ENCODE data around the gene COG6.

The COG6 gene

GRCh38 chr13:39623466-39623865 is 32.0 kb upstream of the COG6 start:
- H3K4me3 ChIP-seq (ENCODE audit: low read depth, low read length) = no peak overlapping the region
- no peak for TF ChIP-seq CTCF (IDR thresholded peaks at IDR 0.05; ENCODE audit: low read depth, low read length, missing control alignments)
- no peak for DNase-seq (ENCODE audit: low read depth)

- TF ChIP-seq CTCF (IDR thresholded peaks at IDR 0.05; ENCODE audit: low read depth, low read length, missing control alignments) = no peak
- DNase-seq (ENCODE audit: low read depth) = no peak
Measured at GRCh38 chr13:39631307-39631706, 24.2 kb upstream of the COG6 start.

GRCh38 chr13:39632994-39633393 is 22.5 kb upstream of the COG6 start:
- no peak for TF ChIP-seq CTCF (IDR thresholded peaks at IDR 0.05; ENCODE audit: low read depth, low read length, missing control alignments)
- DNase-seq (ENCODE audit: low read depth) = no peak
- H3K4me3 ChIP-seq (ENCODE audit: low read depth, low read length) = no peak overlapping the region

More at GRCh38 chr13:39631307-39631706, 24.2 kb upstream of the COG6 start:
- no peak overlapping the region for H3K4me3 ChIP-seq (ENCODE audit: low read depth, low read length)

GRCh38 chr13:39635564-39635963 is 19.9 kb upstream of the COG6 start:
- H3K4me3 ChIP-seq (ENCODE audit: low read depth, low read length) = no peak overlapping the region
- DNase-seq (ENCODE audit: low read depth) = no peak
- TF ChIP-seq CTCF (IDR thresholded peaks at IDR 0.05; ENCODE audit: low read depth, low read length, missing control alignments) = no peak

- TF ChIP-seq CTCF (IDR thresholded peaks at IDR 0.05; ENCODE audit: low read depth, low read length, missing control alignments) = no peak
- no peak overlapping the region for H3K4me3 ChIP-seq (ENCODE audit: low read depth, low read length)
- DNase-seq (ENCODE audit: low read depth) = no peak
Measured at GRCh38 chr13:39637890-39638289, 17.6 kb upstream of the COG6 start.

GRCh38 chr13:39641645-39642044 is 13.8 kb upstream of the COG6 start:
- H3K4me3 ChIP-seq (ENCODE audit: low read depth, low read length) = no peak overlapping the region
- TF ChIP-seq CTCF (IDR thresholded peaks at IDR 0.05; ENCODE audit: low read depth, low read length, missing control alignments) = no peak
- DNase-seq (ENCODE audit: low read depth) = no peak

GRCh38 chr13:39646122-39646521 is 9.3 kb upstream of the COG6 start:
- DNase-seq (ENCODE audit: low read depth) = no peak
- no peak overlapping the region for H3K4me3 ChIP-seq (ENCODE audit: low read depth, low read length)
- no peak for TF ChIP-seq CTCF (IDR thresholded peaks at IDR 0.05; ENCODE audit: low read depth, low read length, missing control alignments)
